Stimulated activated CD8-positive, alpha-beta memory T cell treated with anti-CD3 and anti-CD28 coated beads, Interleukin-15, amount 100 ng/mL, for 48 hours (primary cell): Measurements from ENCODE around the gene GP1BB.

Source experiments
- DNase-seq, 2 donors: peaks; one replicate each; pipeline ENCODE4 v3.0.0-alpha.2; 2020; ENCODE audit warnings: low read depth in 2 of 2

Gene GP1BB

DNA sequence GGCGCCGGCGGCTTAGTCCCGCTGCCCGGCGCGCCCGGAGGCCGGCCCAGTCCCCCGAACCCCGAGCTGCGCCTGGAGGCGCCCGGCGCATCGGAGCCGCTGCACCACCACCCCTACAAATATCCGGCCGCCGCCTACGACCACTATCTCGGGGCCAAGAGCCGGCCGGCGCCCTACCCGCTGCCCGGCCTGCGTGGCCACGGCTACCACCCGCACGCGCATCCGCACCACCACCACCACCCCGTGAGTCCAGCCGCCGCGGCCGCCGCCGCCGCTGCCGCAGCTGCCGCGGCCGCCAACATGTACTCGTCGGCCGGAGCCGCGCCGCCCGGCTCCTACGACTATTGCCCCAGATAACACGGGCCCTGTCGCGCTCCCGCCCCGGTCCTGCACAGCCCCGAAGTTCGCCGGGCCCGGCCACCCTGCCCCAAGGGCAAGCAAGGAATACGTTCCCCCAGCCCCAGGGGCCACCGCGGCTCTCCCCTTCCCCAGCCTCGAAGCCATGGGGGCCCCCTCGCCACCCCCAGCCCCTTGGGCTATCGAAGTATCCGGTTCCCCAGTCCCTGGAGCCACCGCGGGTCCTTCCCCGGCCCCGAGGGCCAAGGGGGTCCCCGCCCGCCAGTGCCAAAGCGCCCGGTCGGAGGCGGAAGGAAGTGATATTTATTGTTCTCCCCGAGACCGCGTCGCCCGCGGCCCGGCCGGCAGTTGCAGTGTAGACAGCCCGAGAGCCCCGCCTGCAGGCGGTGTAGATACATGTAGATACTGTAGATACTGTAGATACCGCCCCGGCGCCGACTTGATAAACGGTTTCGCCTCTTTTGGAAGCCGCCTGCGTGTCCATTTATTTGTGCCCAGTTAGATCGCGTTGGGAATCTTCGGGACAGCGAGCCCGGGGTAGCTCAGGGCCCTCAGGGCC, 43.4 kb downstream of the GP1BB start:
- peak; percentile 22 to 31 for DNase-seq

DNA sequence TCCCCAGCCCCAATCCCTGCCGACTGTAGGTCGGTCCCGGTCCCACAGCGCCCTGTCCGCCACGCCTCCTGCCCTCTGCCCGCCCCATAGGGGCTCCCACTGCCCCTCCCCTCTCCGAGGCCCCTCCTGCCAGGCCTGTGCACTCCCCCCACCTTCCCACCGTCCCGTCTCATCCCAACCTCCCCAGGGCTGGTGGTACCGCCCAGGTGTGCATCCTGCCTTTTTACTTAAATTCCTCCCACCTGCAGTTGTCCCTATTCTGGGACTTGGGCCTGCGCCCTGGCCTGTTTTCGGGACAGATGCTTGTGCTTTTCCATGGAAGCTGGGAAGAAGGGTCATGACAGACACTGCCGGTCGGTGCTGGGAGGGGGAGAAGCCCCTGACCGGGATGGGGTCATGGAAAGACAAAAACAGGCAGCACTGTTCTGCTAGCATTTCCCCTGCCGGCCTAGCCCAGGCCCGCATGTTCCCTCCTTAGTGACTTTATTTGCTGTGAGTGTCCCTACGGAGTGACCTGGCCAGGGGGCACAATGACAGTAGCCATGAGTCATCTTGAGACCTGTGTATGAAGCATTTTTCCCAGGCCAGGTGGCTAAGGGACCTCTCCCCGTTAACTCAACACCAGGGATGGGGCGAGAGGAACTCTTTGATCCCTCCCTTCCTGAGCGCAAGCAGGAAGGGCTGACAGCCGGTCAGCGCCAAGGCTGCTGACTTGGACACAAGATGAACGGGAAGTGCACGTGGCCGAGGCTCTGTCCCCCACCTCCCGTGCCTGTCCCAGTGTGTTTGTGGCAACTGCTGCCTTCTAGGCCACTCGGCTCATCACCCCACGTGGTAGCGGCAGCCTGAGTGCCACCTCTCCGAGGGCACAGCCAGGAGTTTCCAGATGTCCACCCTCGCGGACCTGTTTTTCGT, 44.3 kb downstream of the GP1BB start:
- no peak for DNase-seq

DNA sequence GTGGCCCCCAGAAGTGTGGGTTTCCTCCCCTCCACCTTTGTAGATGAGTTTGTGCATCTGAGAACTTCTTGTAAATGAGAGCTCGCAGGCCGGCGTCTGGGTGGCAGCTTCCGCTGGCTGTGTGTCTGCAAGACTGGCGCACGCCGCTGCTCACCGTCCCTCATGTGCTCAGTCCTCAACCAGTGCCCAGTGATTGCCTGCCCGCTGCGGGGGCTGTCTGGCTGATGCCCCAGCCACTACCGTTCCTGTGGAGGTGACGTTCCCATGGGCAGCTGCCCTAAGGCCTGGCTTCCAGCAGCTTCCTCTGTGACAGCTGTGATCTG, 46.0 kb downstream of the GP1BB start:
- DNase-seq, result no peak

GRCh38 chr22:19770349-19771220, 47.2 kb downstream of the GP1BB start:
- DNase-seq, result no peak

DNA sequence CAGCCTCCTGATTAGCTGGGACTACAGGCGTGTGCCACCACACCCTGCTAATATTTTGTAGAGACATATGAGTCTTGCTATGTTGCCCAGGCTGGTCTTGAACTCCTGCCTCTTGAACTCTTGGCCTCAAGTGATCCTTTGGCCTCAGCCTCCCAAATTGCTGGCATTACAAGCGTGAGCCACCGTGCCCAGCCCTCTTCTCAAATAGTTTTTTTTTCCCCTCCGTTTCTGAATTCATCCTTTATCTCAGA, 49.0 kb downstream of the GP1BB start:
- DNase-seq, result no peak

DNA sequence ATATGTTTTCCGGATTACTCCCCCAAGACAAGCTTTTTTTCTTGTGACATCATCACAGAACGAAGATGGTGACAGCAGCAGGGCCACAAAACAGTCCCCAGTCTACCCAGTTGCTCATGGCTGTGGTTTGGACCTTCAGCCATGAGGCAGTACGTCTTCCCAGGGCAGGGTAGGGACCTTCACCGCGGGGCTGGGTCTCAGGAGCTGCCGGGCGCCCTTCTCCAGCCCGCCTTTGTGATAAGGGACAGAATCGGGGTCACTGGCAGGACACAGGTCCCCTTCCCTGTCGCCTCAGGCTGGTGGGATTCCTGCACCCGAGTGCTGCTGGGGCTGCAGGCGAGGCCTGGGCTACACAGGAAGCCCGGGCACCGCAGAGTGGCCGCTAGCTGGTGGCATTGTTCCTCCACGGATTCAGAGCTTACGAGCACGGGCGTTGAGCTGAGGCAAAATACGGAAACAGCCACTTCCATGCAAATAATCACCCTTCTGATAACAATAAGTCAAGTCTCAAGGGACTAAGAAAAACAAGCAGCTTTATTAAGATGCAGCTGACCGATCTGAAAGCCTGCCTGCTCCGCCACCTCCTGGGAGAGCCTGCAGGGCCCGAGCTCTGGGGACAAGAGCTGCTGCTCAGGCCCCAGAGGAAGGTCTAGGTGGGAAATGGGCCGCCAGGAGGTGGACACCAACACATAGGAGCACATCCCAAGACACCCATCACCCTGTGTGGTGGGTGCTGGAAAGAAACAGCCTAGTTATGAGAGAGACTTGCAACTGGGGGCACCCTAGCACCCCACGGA, 49.5 kb downstream of the GP1BB start:
- no peak for DNase-seq

GRCh38 chr22:19773470-19774040, 50.2 kb downstream of the GP1BB start:
- no peak for DNase-seq
